PC-9 (cell line): ENCODE data around the gene MRPL14.

ENCODE experiments used
- EZH2 ChIP-seq: fragments of 200-600 bp; sonication (generic); IDR thresholded peaks from 2 replicates; pipeline ENCODE4 v1.8.0; 2017; ENCODE audit warnings: antibody characterized with exemption, low read depth
- TF ChIP-seq, protein P1 (sequence below): fragments of 200-600 bp; sonication (generic); conservative IDR thresholded peaks from 2 replicates; pipeline ENCODE4 v1.6.1; 2017; ENCODE audit warnings: mixed run types, antibody characterized with exemption, mild to moderate bottlenecking, moderate library complexity

DNA sequence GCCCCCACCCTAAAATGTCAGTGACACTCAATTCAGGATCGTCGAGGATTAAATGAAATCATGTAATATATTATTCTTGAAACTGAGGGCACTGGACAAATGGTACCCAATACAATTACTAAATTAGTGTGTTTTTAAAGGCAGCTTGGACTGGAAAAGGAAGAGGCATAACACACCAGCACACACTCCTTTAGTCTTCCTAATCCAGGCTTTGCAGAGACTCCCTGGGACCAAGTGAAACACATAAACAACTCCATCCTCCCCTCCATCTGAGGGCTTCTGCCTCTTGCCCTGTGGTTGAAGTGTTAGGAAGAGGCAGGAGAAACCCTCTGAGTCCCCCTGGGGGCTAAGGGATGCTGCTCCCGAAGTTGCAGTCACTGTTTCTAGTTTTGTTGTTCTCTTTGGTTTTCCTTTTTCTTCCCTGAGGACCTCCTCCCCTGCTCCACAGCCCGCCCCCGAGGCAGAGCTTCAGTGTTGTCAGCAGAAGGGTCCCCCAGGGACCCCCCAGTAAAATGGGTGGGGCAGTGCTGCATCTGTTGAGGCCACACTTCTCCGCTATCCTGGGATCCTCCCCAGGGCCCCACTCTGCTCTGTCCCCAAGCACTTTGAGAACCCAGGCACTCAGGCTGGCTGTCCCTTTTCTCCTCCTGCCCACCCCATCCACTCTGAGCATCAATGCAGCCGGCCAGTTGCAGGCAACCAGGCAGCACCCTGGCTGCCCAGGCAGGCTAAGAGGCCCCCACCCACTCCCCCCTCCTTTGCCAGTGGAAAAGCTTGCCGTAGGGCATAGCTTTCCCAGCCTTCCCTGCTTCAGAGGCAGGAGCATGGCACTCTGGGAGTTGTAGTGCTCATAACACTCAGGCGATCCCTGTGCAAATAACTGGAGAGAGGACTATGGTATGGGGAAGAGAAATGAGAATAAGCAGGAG, 6.0 kb upstream of the MRPL14 start:
- TF ChIP-seq, protein P1, sequence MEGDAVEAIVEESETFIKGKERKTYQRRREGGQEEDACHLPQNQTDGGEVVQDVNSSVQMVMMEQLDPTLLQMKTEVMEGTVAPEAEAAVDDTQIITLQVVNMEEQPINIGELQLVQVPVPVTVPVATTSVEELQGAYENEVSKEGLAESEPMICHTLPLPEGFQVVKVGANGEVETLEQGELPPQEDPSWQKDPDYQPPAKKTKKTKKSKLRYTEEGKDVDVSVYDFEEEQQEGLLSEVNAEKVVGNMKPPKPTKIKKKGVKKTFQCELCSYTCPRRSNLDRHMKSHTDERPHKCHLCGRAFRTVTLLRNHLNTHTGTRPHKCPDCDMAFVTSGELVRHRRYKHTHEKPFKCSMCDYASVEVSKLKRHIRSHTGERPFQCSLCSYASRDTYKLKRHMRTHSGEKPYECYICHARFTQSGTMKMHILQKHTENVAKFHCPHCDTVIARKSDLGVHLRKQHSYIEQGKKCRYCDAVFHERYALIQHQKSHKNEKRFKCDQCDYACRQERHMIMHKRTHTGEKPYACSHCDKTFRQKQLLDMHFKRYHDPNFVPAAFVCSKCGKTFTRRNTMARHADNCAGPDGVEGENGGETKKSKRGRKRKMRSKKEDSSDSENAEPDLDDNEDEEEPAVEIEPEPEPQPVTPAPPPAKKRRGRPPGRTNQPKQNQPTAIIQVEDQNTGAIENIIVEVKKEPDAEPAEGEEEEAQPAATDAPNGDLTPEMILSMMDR = no peak
- TF ChIP-seq EZH2 = no peak
